Astrocyte of the spinal cord (primary cell): ENCODE results near the gene YJEFN3.

Source experiments
- DNase-seq: peaks from one replicate; pipeline ENCODE4 v3.0.0; 2011; ENCODE audit warnings: low read depth, low spot score
- H3K4me3 ChIP-seq: 2 replicates; pipeline ENCODE4 v1.5.1; 2011; ENCODE audit warnings: low read depth, mild to moderate bottlenecking, low read length, moderate library complexity
- in situ Hi-C: cut with HindIII; loops from 2 replicates; pipeline ENCODE4 v1.10.0; 2017; ENCODE audit warnings: low sequenced_read_pairs
- TF ChIP-seq, protein P1 (sequence below): IDR thresholded peaks from 2 replicates; pipeline ENCODE4 v1.5.1; 2012; ENCODE audit warnings: low read depth, mild to moderate bottlenecking, low read length, inconsistent platforms

The YJEFN3 gene

DNA sequence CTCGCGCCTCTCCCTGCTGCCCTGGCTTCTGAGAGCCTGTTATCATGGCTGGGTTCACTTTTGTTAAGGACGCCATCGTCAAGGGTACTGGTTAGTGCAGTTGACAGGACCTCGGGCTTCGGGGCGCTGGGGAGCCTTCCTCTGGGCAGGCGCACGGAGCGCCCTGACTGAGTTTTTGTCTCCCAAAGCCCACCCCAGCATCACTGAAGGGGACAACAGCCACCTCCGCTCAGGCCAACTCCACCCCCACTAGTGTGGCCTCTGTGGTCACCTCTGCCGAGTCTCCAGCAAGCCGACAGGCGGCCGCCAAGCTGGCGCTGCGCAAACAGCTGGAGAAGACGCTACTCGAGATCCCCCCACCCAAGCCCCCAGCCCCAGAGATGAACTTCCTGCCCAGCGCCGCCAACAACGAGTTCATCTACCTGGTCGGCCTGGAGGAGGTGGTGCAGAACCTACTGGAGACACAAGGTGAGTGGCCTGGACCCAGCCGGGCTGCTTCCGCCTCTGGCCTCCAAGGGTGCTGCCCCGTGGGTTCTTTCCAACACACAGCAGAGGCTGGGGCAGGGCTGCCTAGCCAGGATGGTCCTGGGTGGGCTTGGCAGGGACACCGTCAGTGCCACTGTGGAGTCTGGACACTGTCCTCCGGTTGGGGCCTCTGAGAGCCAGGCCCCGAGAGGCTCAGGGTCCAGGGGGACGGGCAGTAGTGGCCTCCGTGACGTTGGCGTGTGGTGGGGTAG, 30.3 kb upstream of the YJEFN3 start:
- in situ Hi-C loops = no loop called here
- no peak for DNase-seq
- no peak overlapping the region for H3K4me3 ChIP-seq
- TF ChIP-seq, protein P1, sequence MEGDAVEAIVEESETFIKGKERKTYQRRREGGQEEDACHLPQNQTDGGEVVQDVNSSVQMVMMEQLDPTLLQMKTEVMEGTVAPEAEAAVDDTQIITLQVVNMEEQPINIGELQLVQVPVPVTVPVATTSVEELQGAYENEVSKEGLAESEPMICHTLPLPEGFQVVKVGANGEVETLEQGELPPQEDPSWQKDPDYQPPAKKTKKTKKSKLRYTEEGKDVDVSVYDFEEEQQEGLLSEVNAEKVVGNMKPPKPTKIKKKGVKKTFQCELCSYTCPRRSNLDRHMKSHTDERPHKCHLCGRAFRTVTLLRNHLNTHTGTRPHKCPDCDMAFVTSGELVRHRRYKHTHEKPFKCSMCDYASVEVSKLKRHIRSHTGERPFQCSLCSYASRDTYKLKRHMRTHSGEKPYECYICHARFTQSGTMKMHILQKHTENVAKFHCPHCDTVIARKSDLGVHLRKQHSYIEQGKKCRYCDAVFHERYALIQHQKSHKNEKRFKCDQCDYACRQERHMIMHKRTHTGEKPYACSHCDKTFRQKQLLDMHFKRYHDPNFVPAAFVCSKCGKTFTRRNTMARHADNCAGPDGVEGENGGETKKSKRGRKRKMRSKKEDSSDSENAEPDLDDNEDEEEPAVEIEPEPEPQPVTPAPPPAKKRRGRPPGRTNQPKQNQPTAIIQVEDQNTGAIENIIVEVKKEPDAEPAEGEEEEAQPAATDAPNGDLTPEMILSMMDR = no peak

DNA sequence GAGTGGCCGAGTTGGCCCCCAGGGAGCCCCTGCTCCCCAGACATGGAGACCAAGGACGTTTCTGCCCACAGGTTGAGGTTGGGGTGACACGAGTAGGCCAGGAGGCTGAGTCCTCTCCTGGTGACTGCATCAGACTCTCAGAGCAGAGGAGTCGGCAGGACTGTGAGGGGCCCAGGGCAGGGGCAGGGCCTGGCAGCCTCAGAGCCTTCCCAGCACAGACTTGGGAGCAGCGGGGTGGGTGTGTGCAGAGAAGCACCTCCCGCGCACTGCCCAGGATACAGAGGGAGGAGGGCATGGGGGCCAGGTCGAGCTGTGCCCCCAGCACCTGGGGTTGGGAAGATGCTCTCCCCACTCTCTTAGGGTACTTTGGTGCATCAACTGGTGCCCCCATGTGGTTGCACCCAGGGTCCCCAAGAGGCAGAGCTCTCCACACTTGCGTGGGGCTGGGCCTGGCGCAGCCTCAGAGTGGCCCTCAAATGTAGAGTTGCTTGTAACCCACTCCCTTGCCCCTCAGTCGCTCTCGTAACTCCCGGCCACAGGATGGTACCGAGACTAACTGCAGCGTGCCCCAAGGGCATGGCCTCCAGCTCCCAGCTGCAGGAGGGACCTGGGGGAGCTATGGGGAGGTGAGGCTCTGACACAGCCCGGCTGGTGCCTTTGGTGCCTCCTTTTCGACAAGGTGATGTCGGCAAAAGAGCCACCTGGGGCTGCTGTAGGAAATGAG, 29.3 kb upstream of the YJEFN3 start:
- TF ChIP-seq, protein P1 = no peak
- in situ Hi-C loops = no loop called here
- no peak for DNase-seq
- no peak overlapping the region for H3K4me3 ChIP-seq

DNA sequence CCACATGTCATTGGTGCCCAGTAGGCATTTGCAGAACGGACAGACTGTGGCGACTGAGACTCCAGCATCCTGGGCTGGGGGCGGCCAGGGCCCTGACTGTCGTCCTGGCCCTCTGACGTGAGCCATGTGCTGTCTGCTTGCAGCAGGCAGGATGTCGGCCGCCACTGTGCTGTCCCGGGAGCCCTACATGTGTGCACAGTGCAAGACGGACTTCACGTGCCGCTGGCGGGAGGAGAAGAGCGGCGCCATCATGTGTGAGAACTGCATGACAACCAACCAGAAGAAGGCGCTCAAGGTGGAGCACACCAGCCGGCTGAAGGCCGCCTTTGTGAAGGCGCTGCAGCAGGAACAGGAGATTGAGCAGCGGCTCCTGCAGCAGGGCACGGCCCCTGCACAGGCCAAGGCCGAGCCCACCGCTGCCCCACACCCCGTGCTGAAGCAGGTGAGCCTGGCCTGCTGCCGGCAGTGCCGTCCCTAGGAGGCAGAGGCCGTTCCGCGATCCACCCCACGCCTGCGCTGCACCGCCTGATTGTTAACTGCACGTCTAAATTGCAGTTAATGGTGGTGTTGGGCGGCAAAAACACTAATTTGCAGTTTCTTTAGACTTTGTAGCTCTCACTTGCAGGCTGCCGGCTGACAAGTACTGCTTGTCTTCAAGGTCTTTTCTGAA, 27.6 kb upstream of the YJEFN3 start:
- no peak for DNase-seq
- in situ Hi-C loops = no loop called here
- no peak overlapping the region for H3K4me3 ChIP-seq
- TF ChIP-seq, protein P1 = no peak

DNA sequence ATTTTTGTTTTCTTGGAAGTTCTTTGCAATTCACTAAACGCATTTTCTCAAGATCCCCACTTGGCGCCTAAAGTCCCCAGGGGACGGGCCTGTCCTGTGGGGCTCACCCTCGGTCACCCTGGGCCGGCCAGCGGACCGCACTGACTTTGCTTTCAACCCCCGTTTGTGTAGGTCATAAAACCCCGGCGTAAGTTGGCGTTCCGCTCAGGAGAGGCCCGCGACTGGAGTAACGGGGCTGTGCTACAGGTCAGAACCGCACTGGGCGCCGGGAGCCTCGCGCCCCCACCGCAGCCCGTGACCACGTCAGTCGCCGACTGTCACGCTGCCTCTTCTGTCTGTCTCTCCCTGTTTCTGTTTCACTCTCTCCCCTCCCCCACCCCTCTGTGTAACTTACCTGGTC, 26.9 kb upstream of the YJEFN3 start:
- in situ Hi-C loops = no loop called here
- no peak for DNase-seq
- H3K4me3 ChIP-seq = no peak overlapping the region
- TF ChIP-seq, protein P1 = no peak

DNA sequence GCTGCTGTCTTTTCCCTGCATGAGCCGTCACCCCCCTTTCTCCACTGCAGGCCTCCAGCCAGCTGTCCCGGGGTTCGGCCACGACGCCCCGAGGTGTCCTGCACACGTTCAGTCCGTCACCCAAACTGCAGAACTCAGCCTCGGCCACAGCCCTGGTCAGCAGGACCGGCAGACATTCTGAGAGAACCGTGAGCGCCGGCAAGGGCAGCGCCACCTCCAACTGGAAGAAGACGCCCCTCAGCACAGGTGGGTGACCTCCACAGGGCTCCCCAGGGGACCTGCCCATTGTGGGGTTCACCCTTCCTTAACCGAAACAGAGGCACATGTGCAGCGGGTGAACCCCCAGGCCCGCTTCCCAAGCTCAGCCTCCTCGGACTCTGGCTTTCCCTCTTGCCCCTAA, 26.4 kb upstream of the YJEFN3 start:
- in situ Hi-C loops = no loop called here

More for the DNA sequence above, 26.4 kb upstream of the YJEFN3 start:
- TF ChIP-seq, protein P1 = no peak
- no peak for DNase-seq
- no peak overlapping the region for H3K4me3 ChIP-seq
